HCT116 (cell line): ENCODE results near the gene PFDN4. TPM values are rescaled to one million over a fixed set of nuclear protein-coding genes. Genes with fewer than 3 reads are reported as not detected.
A peak's percentile ranks its signal among the peaks of the same experiment; 100 is the strongest.

Experiments
- ATAC-seq: fragments of 200-7000 bp; cut with Tn5 transposase; 2 replicates; pipeline ENCODE4 v1.9.1; 2020; ENCODE audit warnings: mild to moderate bottlenecking, moderate library complexity
- BruUV-seq: library from RNA; stranded (reverse); fragments of 400-500 nt; replicated peaks from 2 replicates; lab custom pipeline; 2021; lab: Mats Ljungman, UMichigan
- CTCF ChIA-PET: fragments of 300-600 bp; sonication (Branson Sonifier 250); formaldehyde crosslinking; loops from one replicate; lab custom pipeline; 2021; ENCODE audit warnings: antibody characterized with exemption; lab: Charles Lee
- POLR2A ChIA-PET: fragments of 300-600, 350-600 bp; sonication (Branson Sonifier 250); formaldehyde crosslinking; loops from one replicate; lab custom pipeline; 2021; ENCODE audit warnings: antibody characterized with exemption; lab: Charles Lee
- RAD21 ChIA-PET, 2 experiments: fragments of 300-600 bp; sonication (Branson Sonifier 250); formaldehyde crosslinking; loops; one replicate each; lab custom pipeline; 2023; ENCODE audit warnings: low total read pairs in 2 of 2; ENCODE audit not compliant: uncharacterized antibody in 2 of 2, unreplicated experiment in 2 of 2, low non-redundant PET in 1 of 2; lab: Charles Lee
- DNase-seq: peaks from one replicate; pipeline ENCODE4 v3.0.0-alpha.2; 2010; ENCODE audit warnings: low read depth, low spot score
- H2AFZ ChIP-seq: fragments of 200-600 bp; shearing (Covaris generic), sonication (generic); 2 replicates; pipeline ENCODE4 v1.6.1; 2017; ENCODE audit warnings: low read depth, mixed run types, mixed read lengths, antibody characterized with exemption, low read length; ENCODE audit not compliant: poor library complexity, severe bottlenecking
- H3K27ac ChIP-seq: 2 replicates; pipeline ENCODE4 v1.5.1; 2012; ENCODE audit warnings: low read depth, low read length
- H3K27me3 ChIP-seq: fragments of 200-600 bp; sonication (generic); 2 replicates; pipeline ENCODE4 v1.6.1; 2016; ENCODE audit warnings: mixed run types, low read length, mixed read lengths; ENCODE audit not compliant: insufficient read depth
- H3K36me3 ChIP-seq, 2 experiments: fragments of 200-500 bp in 1 of 2; fragments of 200-600 bp in 1 of 2; sonication (Bioruptor generic) in 1 of 2; sonication (generic) in 1 of 2; 2 replicates each; pipeline versions ENCODE4 v1.5.1 to v1.6.1; 2014 to 2016; ENCODE audit warnings: low read length in 2 of 2, inconsistent platforms in 1 of 2, mixed read lengths in 1 of 2, mixed run types in 1 of 2; ENCODE audit not compliant: insufficient read depth in 2 of 2, control insufficient read depth in 1 of 2
- H3K4me1 ChIP-seq, 2 experiments: fragments of 200-600 bp in 1 of 2; sonication (generic) in 1 of 2; 2 replicates each; pipeline versions ENCODE4 v1.5.1 to v1.6.1; 2012 to 2017; ENCODE audit warnings: low read length in 2 of 2, inconsistent platforms in 1 of 2, mild to moderate bottlenecking in 1 of 2, mixed read lengths in 1 of 2, mixed run types in 1 of 2, moderate library complexity in 1 of 2; ENCODE audit not compliant: insufficient read depth in 2 of 2, control insufficient read depth in 1 of 2
- H3K4me2 ChIP-seq: fragments of 200-600 bp; sonication (generic); 2 replicates; pipeline ENCODE4 v1.6.1; 2017; ENCODE audit warnings: mixed run types, low read length, mixed read lengths
- H3K4me3 ChIP-seq, 2 experiments: fragments of 200-600 bp in 1 of 2; sonication (generic) in 1 of 2; replicated peaks in 1 of 2; 2 replicates each; pipeline ENCODE4 v1.5.1; 2011 to 2016; ENCODE audit warnings: low read length in 2 of 2, control low read depth in 1 of 2, low read depth in 1 of 2, mild to moderate bottlenecking in 1 of 2, mixed read lengths in 1 of 2, mixed run types in 1 of 2
- H3K79me2 ChIP-seq: fragments of 200-600 bp; sonication (generic); 2 replicates; pipeline ENCODE4 v1.6.1; 2017; ENCODE audit warnings: mild to moderate bottlenecking, mixed run types, low read length, moderate library complexity, mixed read lengths; ENCODE audit not compliant: insufficient read depth
- H3K9ac ChIP-seq: fragments of 200-600 bp; sonication (generic); 2 replicates; pipeline ENCODE4 v1.6.1; 2016; ENCODE audit warnings: low read length, mixed read lengths
- H3K9me2 ChIP-seq: fragments of 200-600 bp; sonication (generic), shearing (Covaris generic); 2 replicates; pipeline ENCODE4 v1.6.1; 2017; ENCODE audit warnings: mixed run types, mild to moderate bottlenecking, moderate library complexity; ENCODE audit not compliant: insufficient read depth
- H3K9me3 ChIP-seq, 2 experiments: fragments of 200-500 bp in 1 of 2; fragments of 200-600 bp in 1 of 2; sonication (Bioruptor generic) in 1 of 2; sonication (generic) in 1 of 2; 2 replicates each; pipeline ENCODE4 v1.6.1; 2014 to 2017; ENCODE audit warnings: low read length in 2 of 2, mixed read lengths in 2 of 2, inconsistent platforms in 1 of 2, low read depth in 1 of 2, mild to moderate bottlenecking in 1 of 2, mixed run types in 1 of 2, moderate library complexity in 1 of 2; ENCODE audit not compliant: control insufficient read depth in 1 of 2, insufficient read depth in 1 of 2
- H4K20me1 ChIP-seq: fragments of 200-600 bp; sonication (generic), shearing (Covaris generic); 2 replicates; pipeline ENCODE4 v1.6.1; 2017; ENCODE audit warnings: mixed run types, mild to moderate bottlenecking, moderate library complexity; ENCODE audit not compliant: insufficient read depth
- CBX3 ChIP-seq: IDR thresholded peaks from 2 replicates; pipeline ENCODE4 v1.6.1; 2012; ENCODE audit warnings: low read depth
- CEBPB ChIP-seq: IDR thresholded peaks from 2 replicates; pipeline ENCODE4 v1.6.1; 2012; ENCODE audit warnings: low read depth
- EGR1 ChIP-seq: IDR thresholded peaks from 2 replicates; pipeline ENCODE4 v1.6.1; 2012; ENCODE audit warnings: low read depth
- ELF1 ChIP-seq: IDR thresholded peaks from 2 replicates; pipeline ENCODE4 v1.6.1; 2012; ENCODE audit warnings: low read depth, borderline replicate concordance
- FOSL1 ChIP-seq: IDR thresholded peaks from 2 replicates; pipeline ENCODE4 v1.6.1; 2012; ENCODE audit warnings: low read depth
- JUND ChIP-seq: IDR thresholded peaks from 2 replicates; pipeline ENCODE4 v1.6.1; 2012
- POLR2A ChIP-seq: IDR thresholded peaks from 2 replicates; pipeline ENCODE4 v1.7.0; 2011; ENCODE audit warnings: borderline replicate concordance; ENCODE audit not compliant: insufficient read depth, insufficient read length; ENCODE audit errors: extremely low read depth
- POLR2AphosphoS5 ChIP-seq: IDR thresholded peaks from 2 replicates; pipeline ENCODE4 v1.6.1; 2011; ENCODE audit warnings: mild to moderate bottlenecking, low read depth, low read length, moderate library complexity
- RAD21 ChIP-seq: IDR thresholded peaks from 2 replicates; pipeline ENCODE4 v1.6.1; 2012; ENCODE audit warnings: low read depth, mild to moderate bottlenecking
- SIN3A ChIP-seq: IDR thresholded peaks from 2 replicates; pipeline ENCODE4 v1.6.1; 2012; ENCODE audit warnings: low read depth
- SP1 ChIP-seq: IDR thresholded peaks from 2 replicates; pipeline ENCODE4 v1.6.1; 2012; ENCODE audit warnings: low read depth
- SRF ChIP-seq: IDR thresholded peaks from 2 replicates; pipeline ENCODE4 v1.6.1; 2012; ENCODE audit warnings: low read depth
- TCF7L2 ChIP-seq: IDR thresholded peaks from 2 replicates; pipeline ENCODE4 v1.7.0; 2011; ENCODE audit warnings: borderline replicate concordance, inconsistent platforms; ENCODE audit not compliant: insufficient read depth, insufficient read length; ENCODE audit errors: extremely low read depth
- YY1 ChIP-seq: IDR thresholded peaks from 2 replicates; pipeline ENCODE4 v1.6.1; 2011; ENCODE audit warnings: low read length, low read depth, moderate library complexity, mild to moderate bottlenecking; ENCODE audit not compliant: insufficient replicate concordance; ENCODE audit errors: extremely low read depth
- ZFX ChIP-seq: fragments of 450-650 bp; IDR thresholded peaks from 2 replicates; pipeline ENCODE4 v1.6.1; 2017
- ZNF274 ChIP-seq: fragments of 200-500 bp; sonication (Bioruptor generic); IDR thresholded peaks from 2 replicates; pipeline ENCODE4 v1.6.1; 2014; ENCODE audit warnings: mild to moderate bottlenecking, low read depth, low read length, inconsistent platforms
- intact Hi-C: fragments of 100-400 bp; cut with micrococcal nuclease; formaldehyde crosslinking; loops from 2 replicates; pipeline ENCODE4 v1.10.0; 2022
- total RNA-seq: library from RNA; stranded (reverse); gene quantifications from one replicate; pipeline ENCODE4 v1.2.1, GENCODE V29; 2021; ENCODE audit not compliant: unreplicated experiment
- TF ChIP-seq, protein P1 (sequence below): IDR thresholded peaks from 2 replicates; pipeline ENCODE4 v1.6.1; 2012
- TF ChIP-seq, protein P2 (sequence below), 3 experiments: fragments of 200-600 bp in 1 of 3; sonication (generic) in 1 of 3; IDR thresholded peaks in 2 of 3; conservative IDR thresholded peaks in 1 of 3; 2 replicates each; pipeline ENCODE4 v1.5.1; 2012 to 2017; ENCODE audit warnings: low read depth in 2 of 3, low read length in 2 of 3, antibody characterized with exemption in 1 of 3, borderline replicate concordance in 1 of 3, control low read depth in 1 of 3, mild to moderate bottlenecking in 1 of 3, mixed read lengths in 1 of 3, mixed run types in 1 of 3, moderate library complexity in 1 of 3; ENCODE audit not compliant: insufficient read depth in 1 of 3
- TF ChIP-seq, protein P3 (sequence below): IDR thresholded peaks from 2 replicates; pipeline ENCODE4 v1.6.1; 2012
- TF ChIP-seq, protein P4 (sequence below): IDR thresholded peaks from 2 replicates; pipeline ENCODE4 v1.6.1; 2012; ENCODE audit warnings: low read depth

PFDN4 gene
- total RNA-seq, 1 experiment from 2014 or later, result 71.5 TPM

DNA sequence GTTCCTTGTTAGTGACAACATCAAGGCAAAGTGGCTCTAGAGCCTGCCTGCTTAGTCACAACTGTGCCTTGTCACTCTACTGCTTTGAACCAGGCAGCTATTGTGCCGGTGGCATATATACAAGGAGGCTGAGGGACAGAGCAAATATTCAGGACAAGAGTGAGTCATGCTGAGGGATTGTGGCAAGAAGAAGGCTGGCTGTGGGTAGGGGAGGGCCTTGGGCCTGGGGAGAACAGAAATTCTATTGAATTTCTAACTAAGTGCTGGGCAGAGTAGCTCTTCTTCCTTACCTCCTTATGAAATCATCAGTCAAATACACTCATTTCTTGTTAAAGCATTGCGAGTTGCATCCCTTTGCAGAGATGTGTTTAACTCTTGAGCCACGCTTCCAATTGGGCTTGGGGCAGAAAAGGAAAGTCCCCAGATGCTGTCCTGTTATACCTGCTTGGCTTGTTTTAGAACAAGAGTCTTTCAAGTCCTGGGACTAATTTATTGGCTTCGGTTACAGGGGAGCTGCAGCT lies 59.7 kb downstream of the PFDN4 start:
- intact Hi-C loops, result no loop called here
- no peaks in the 10 kb centered on the region for H3K27me3 ChIP-seq
- H3K27ac ChIP-seq, result peak overlapping the region; percentile 46
- POLR2A ChIA-PET, result interaction anchor here (1.0 to 2.3 kb wide), 2 partner anchors 10 to 12 kb away, joined by 3 to 5 read pairs; no protein-coding TSS in a partner anchor
- RAD21 ChIA-PET, result interaction anchor here in 1 of 2 experiments (1.0 kb wide), 1 partner anchor 10 kb away, joined by 4 read pairs; no protein-coding TSS in a partner anchor
- peak overlapping the region; percentile 15 for H2AFZ ChIP-seq
- H3K9me3 ChIP-seq, result no peaks in the 10 kb centered on the region
- peak; percentile 98 for ATAC-seq
- peak; percentile 87 for DNase-seq
- BruUV-seq, result no TSS peak
- H3K9me2 ChIP-seq, result no peaks in the 10 kb centered on the region
- H3K4me1 ChIP-seq, result peaks cover 29 to 34% of the 10 kb centered on the region in 2 experiments
- H4K20me1 ChIP-seq, result no peaks in the 10 kb centered on the region
- peak overlapping the region in 1 of 2 experiments; percentile 16; a peak in 1 of 4 replicates for H3K4me3 ChIP-seq
- 0 out of 2 replicates have a peak overlapping the region, but pooled peaks have one; percentile 2 for H3K9ac ChIP-seq
- no peaks in the 10 kb centered on the region for H3K79me2 ChIP-seq
- H3K36me3 ChIP-seq, result no peaks in the 10 kb centered on the region
- CTCF ChIA-PET, result no interaction called here
- peak overlapping the region; percentile 50 for H3K4me2 ChIP-seq
- TF ChIP-seq JUND (peak; percentile 91), POLR2AphosphoS5 (0 out of 2 replicates have a peak, but pooled peaks have one; percentile 14), ZFX (no peak), ELF1 (no peak), SIN3A (no peak), SRF (peak; percentile 63; the same call in 1 of the 2 replicates), CBX3 (peak; percentile 96), CEBPB (peak; percentile 67), RAD21 (no peak), FOSL1 (peak; percentile 84), POLR2A (no peak), TCF7L2 (peak; percentile 84), ZNF274 (no peak), SP1 (peak; percentile 86), EGR1 (no peak), YY1 (peak; percentile 14)
- TF ChIP-seq, protein P1, sequence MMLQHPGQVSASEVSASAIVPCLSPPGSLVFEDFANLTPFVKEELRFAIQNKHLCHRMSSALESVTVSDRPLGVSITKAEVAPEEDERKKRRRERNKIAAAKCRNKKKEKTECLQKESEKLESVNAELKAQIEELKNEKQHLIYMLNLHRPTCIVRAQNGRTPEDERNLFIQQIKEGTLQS, result no peak
- TF ChIP-seq, protein P2, sequence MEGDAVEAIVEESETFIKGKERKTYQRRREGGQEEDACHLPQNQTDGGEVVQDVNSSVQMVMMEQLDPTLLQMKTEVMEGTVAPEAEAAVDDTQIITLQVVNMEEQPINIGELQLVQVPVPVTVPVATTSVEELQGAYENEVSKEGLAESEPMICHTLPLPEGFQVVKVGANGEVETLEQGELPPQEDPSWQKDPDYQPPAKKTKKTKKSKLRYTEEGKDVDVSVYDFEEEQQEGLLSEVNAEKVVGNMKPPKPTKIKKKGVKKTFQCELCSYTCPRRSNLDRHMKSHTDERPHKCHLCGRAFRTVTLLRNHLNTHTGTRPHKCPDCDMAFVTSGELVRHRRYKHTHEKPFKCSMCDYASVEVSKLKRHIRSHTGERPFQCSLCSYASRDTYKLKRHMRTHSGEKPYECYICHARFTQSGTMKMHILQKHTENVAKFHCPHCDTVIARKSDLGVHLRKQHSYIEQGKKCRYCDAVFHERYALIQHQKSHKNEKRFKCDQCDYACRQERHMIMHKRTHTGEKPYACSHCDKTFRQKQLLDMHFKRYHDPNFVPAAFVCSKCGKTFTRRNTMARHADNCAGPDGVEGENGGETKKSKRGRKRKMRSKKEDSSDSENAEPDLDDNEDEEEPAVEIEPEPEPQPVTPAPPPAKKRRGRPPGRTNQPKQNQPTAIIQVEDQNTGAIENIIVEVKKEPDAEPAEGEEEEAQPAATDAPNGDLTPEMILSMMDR (IDR thresholded peaks at IDR 0.05 in 2 of 3, conservative IDR thresholded peaks at IDR 0.05 in 1 of 3; ENCODE audit: borderline replicate concordance in 1 of 3, insufficient read depth in 1 of 3, low read depth in 2 of 3, low read length in 2 of 3), result no peak
- TF ChIP-seq, protein P3, sequence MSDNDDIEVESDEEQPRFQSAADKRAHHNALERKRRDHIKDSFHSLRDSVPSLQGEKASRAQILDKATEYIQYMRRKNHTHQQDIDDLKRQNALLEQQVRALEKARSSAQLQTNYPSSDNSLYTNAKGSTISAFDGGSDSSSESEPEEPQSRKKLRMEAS, result peak; percentile 37; the same call in 1 of the 2 replicates
- TF ChIP-seq, protein P4, sequence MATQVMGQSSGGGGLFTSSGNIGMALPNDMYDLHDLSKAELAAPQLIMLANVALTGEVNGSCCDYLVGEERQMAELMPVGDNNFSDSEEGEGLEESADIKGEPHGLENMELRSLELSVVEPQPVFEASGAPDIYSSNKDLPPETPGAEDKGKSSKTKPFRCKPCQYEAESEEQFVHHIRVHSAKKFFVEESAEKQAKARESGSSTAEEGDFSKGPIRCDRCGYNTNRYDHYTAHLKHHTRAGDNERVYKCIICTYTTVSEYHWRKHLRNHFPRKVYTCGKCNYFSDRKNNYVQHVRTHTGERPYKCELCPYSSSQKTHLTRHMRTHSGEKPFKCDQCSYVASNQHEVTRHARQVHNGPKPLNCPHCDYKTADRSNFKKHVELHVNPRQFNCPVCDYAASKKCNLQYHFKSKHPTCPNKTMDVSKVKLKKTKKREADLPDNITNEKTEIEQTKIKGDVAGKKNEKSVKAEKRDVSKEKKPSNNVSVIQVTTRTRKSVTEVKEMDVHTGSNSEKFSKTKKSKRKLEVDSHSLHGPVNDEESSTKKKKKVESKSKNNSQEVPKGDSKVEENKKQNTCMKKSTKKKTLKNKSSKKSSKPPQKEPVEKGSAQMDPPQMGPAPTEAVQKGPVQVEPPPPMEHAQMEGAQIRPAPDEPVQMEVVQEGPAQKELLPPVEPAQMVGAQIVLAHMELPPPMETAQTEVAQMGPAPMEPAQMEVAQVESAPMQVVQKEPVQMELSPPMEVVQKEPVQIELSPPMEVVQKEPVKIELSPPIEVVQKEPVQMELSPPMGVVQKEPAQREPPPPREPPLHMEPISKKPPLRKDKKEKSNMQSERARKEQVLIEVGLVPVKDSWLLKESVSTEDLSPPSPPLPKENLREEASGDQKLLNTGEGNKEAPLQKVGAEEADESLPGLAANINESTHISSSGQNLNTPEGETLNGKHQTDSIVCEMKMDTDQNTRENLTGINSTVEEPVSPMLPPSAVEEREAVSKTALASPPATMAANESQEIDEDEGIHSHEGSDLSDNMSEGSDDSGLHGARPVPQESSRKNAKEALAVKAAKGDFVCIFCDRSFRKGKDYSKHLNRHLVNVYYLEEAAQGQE, result no peak
